GM19099 (cell line): ENCODE data around the gene SPG21.

Source experiments
- POLR2A ChIP-seq: IDR thresholded peaks from 3 replicates; pipeline ENCODE4 v1.6.1; 2011; ENCODE audit warnings: low read depth; ENCODE audit not compliant: insufficient read length; ENCODE audit errors: extremely low read depth

SPG21 gene

GRCh38 chr15:64928626-64929220 is 61.0 kb downstream of the SPG21 start:
- TF ChIP-seq POLR2A, result no peak

GRCh38 chr15:64926661-64927060 is 63.1 kb downstream of the SPG21 start:
- no peak for TF ChIP-seq POLR2A

GRCh38 chr15:64925335-64926330 is 64.1 kb downstream of the SPG21 start:
- no peak for TF ChIP-seq POLR2A

GRCh38 chr15:64923546-64923945 is 66.2 kb downstream of the SPG21 start:
- TF ChIP-seq POLR2A, result no peak

- no peak for TF ChIP-seq POLR2A
These were observed 68.0 kb downstream of the SPG21 start for GRCh38 chr15:64921711-64922110.

GRCh38 chr15:64919721-64920120 is 70.0 kb downstream of the SPG21 start:
- TF ChIP-seq POLR2A, result no peak

- TF ChIP-seq POLR2A, result no peak
These were observed 72.5 kb downstream of the SPG21 start for GRCh38 chr15:64917211-64917610.

- no peak for TF ChIP-seq POLR2A
These were observed 73.3 kb downstream of the SPG21 start for GRCh38 chr15:64916365-64916764.

GRCh38 chr15:64915518-64916227 is 74.0 kb downstream of the SPG21 start:
- no peak for TF ChIP-seq POLR2A
